Measurements from ENCODE around the gene TMEM150A. TPM values are rescaled to one million over a fixed set of nuclear protein-coding genes. Genes with fewer than 3 reads are reported as not detected.
"Not testable (repeated sequence)": the region's sequence is repeated elsewhere in the genome, so short reads cannot be mapped to it uniquely, and the experiment has no call there.

The TMEM150A gene
- total RNA-seq, 4 donors from 2014 or later: 5.8 to 13.7 (median 9.5) TPM

GRCh38 chr2:85561280-85562212 lies 41.0 kb downstream of the TMEM150A start, which contains the start of gene GGCX:
Gene GGCX (minus strand): TSS chr2:85561493. CDS start chr2:85561428, 65 bp downstream.
- peak; percentile 95 to 98 for DNase-seq (ENCODE audit: low spot score in 2 of 2)
- intact Hi-C loops (cut with DNase I; ENCODE audit: low total_unique reads): no loop called here
- 6 to 9% methylated on average over 26 to 51 of the region's 64 CpGs for WGBS, 2 donors
- peak within 1 kb of the TSS; percentile 47 for H3K4me3 ChIP-seq (ENCODE audit: low read depth, poor library complexity, severe bottlenecking)
- TF ChIP-seq POLR2A (IDR thresholded peaks at IDR 0.05) (no peak), CTCF (IDR thresholded peaks at IDR 0.05) (no peak)

- WGBS, 2 donors: 4 to 5% methylated on average over 13 to 14 of the region's 14 CpGs
- intact Hi-C loops (cut with DNase I; ENCODE audit: low total_unique reads): no loop called here
These were observed 41.7 kb downstream of the TMEM150A start for GRCh38 chr2:85560812-85561279.

GRCh38 chr2:85560403-85560726 lies 42.1 kb downstream of the TMEM150A start:
- 74 to 76% methylated on average over 12 of the region's 12 CpGs for WGBS, 2 donors
- intact Hi-C loops (cut with DNase I; ENCODE audit: low total_unique reads); H3K4me3 ChIP-seq (ENCODE audit: low read depth, poor library complexity, severe bottlenecking); DNase-seq (ENCODE audit: low spot score in 2 of 2): not testable (repeated sequence)

More at GRCh38 chr2:85560812-85561279, 41.7 kb downstream of the TMEM150A start:
- TF ChIP-seq CTCF (IDR thresholded peaks at IDR 0.05) (no peak), POLR2A (IDR thresholded peaks at IDR 0.05) (no peak)
- DNase-seq (ENCODE audit: low spot score in 2 of 2): no peak
- H3K4me3 ChIP-seq (ENCODE audit: low read depth, poor library complexity, severe bottlenecking): peak overlapping the region; percentile 47

GRCh38 chr2:85558160-85558559 lies 44.3 kb downstream of the TMEM150A start:
- intact Hi-C loops (cut with DNase I; ENCODE audit: low total_unique reads): no loop called here
- TF ChIP-seq CTCF (IDR thresholded peaks at IDR 0.05) (no peak), POLR2A (IDR thresholded peaks at IDR 0.05) (no peak)
- 96 to 100% methylated on average over 1 of the region's 1 CpG for WGBS, 2 donors

GRCh38 chr2:85557130-85557529 lies 45.4 kb downstream of the TMEM150A start:
- no peak for TF ChIP-seq POLR2A (IDR thresholded peaks at IDR 0.05)
- TF ChIP-seq CTCF (IDR thresholded peaks at IDR 0.05): no peak
- intact Hi-C loops (cut with DNase I; ENCODE audit: low total_unique reads): no loop called here
- no peak for DNase-seq (ENCODE audit: low spot score in 2 of 2)
- H3K4me3 ChIP-seq (ENCODE audit: low read depth, poor library complexity, severe bottlenecking): no peak overlapping the region
- WGBS, 2 donors: 92 to 93% methylated on average over 5 of the region's 5 CpGs

More at GRCh38 chr2:85558160-85558559, 44.3 kb downstream of the TMEM150A start:
- DNase-seq (ENCODE audit: low spot score in 2 of 2): peak in 1 of 2 donors; percentile 56
- H3K4me3 ChIP-seq (ENCODE audit: low read depth, poor library complexity, severe bottlenecking): no peak overlapping the region

- intact Hi-C loops (cut with DNase I; ENCODE audit: low total_unique reads): no loop called here
- H3K4me3 ChIP-seq (ENCODE audit: low read depth, poor library complexity, severe bottlenecking): no peak overlapping the region
- WGBS, 2 donors: 85 to 90% methylated on average over 3 of the region's 3 CpGs
- TF ChIP-seq POLR2A (IDR thresholded peaks at IDR 0.05) (no peak), CTCF (IDR thresholded peaks at IDR 0.05) (no peak)
- peak in 1 of 2 donors; percentile 66 for DNase-seq (ENCODE audit: low spot score in 2 of 2)
These were observed 47.4 kb downstream of the TMEM150A start for GRCh38 chr2:85554980-85555612.
